LHCN-M2 (cell line): ENCODE measurements around the gene UFSP2. TPM values are rescaled to one million over a fixed set of nuclear protein-coding genes. Genes with fewer than 3 reads are reported as not detected.

Experiments
- DNase-seq: peaks from one replicate; pipeline ENCODE4 v3.0.0-alpha.2; 2012; ENCODE audit warnings: low read depth
- polyA plus RNA-seq: library from polyadenylated mRNA; unstranded; fragments of >200 nt; gene quantifications from one replicate; pipeline ENCODE4 v1.2.1, GENCODE V29; 2012; ENCODE audit warnings: missing spikeins
- total RNA-seq: library from RNA; depleted of rRNA; stranded (reverse); fragments of >200 nt; gene quantifications from 2 replicates; pipeline ENCODE4 v1.2.3, GENCODE V29; 2014; rRNA removed

Gene UFSP2, protein sequence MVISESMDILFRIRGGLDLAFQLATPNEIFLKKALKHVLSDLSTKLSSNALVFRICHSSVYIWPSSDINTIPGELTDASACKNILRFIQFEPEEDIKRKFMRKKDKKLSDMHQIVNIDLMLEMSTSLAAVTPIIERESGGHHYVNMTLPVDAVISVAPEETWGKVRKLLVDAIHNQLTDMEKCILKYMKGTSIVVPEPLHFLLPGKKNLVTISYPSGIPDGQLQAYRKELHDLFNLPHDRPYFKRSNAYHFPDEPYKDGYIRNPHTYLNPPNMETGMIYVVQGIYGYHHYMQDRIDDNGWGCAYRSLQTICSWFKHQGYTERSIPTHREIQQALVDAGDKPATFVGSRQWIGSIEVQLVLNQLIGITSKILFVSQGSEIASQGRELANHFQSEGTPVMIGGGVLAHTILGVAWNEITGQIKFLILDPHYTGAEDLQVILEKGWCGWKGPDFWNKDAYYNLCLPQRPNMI
- total RNA-seq = 39.2 and 42.8 TPM in 2 replicates
- polyA plus RNA-seq = 24.1 TPM

DNA sequence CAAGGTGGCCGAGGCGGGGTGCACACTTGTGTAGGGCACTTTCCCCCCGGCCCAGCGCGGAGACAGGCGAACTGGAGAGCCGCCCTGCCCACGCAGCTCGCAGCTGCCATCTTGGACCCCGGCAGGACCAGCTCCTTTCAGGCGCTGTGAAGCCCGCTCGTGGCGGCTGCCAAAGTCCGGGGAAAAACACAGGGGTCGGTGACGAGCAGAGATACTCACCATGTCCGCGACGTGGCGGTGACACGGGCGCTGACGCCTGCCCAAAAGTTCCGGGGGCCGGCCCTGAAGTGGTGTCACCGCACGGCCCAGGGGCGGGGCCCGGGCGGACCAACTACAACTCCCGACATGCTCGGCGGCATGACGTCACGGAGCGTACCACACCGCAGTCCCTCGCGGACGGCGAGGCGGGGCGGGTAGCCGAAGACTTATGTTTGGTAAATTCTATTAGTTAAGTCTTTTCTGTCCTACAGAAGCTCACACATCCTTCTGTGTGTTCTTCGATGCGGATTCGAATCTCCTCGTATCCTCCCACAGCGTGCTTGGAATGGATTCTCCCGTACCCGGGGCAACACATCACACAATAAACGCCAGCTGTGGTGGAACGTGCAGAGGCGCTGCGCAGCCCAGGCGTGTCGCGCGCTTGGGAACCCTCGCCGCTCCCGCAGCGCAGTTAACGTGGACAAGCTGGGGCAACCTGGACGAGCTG, at the start of gene UFSP2:
Gene UFSP2 (minus strand): TSS at position 318 of the 706 bp plus-strand sequence. CDS start 96 bp downstream, at position 222.
- DNase-seq = peak; percentile 89

DNA sequence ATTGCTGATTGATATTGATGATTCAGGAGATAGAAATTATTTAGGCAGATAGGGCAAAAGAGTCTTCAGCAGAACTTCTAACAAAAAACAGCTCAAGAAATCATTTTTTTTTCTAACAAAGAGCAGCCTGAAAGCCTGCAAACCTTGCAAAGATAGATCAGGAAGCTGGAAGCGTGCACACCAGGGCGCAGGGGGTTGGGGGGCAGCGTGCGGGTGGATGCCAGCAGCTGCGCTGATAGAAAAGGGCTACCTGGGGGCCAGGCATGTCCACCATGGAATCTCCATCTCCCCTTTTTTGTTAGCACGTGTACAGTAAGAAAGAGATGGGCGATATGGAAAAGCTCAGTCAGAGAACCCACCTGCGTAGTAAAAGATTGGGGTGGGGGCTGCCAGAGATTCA, 47.5 kb upstream of the UFSP2 start:
- no peak for DNase-seq

DNA sequence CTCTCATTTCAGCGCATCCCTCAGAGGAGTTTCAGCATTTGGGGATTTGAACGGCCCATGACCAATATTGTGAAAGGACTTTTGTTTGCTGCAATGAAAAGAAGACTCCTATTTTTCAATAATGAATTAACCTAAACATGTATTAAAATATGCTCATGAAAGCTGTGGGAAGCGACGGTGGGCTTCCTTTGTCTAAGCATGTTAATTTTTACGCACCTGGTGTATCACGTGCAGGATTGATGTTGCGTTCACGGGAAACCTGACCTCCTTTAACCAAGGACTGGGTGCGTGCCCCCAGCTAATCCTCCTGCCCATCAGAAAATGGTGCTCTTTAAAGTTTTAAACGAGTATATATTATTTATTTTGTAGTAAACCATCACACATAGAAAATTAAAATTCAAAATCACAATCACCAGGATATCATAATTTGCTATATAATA, 46.4 kb upstream of the UFSP2 start:
- DNase-seq = no peak

DNA sequence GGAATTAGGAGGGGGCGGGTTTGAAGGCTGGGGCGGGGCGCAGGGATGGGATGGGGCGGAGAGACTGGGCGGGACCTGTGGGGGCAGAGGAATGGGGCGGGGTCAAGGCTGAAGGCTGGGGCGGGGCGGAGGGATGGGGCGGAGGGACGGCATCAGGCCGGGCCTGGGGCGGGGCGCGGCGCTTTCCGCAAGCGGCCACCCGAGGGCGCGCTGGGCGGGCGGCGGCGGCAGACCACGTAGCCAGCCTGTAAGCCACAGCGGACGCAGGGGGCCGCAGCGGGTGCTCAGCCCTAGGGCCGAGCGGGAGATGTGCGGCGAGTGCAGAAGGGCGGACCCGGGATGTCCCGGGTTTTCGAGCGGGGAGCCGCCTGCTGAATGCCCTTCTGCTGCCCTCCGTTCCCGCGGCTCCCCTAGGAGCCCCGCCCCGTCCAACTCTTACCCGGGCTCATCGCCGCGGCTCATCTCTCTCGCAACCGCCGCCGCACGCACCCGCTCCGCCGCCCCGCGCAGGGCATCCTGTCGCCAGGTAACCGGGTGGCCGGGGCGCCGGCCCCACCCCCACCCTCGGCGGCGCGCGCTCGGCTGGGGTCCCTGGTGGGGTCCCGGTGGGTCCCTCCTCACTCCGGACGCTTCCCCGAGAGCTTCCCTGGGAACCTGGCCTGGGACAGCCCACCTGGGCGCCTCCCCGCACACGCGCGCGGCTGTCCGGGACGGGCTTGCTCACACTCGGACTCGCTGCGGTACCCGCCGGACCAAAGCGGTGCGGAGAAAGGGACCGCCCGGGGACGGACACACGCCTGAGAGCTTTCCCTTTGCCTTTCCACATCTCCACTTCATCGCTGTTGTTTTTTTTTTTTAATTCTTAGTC, 45.7 kb upstream of the UFSP2 start, which contains the start of gene CCDC110:
Gene CCDC110 (minus strand): TSS at position 499 of the 868 bp plus-strand sequence. CDS start 50 bp downstream, at position 449.
- DNase-seq = peak; percentile 84

DNA sequence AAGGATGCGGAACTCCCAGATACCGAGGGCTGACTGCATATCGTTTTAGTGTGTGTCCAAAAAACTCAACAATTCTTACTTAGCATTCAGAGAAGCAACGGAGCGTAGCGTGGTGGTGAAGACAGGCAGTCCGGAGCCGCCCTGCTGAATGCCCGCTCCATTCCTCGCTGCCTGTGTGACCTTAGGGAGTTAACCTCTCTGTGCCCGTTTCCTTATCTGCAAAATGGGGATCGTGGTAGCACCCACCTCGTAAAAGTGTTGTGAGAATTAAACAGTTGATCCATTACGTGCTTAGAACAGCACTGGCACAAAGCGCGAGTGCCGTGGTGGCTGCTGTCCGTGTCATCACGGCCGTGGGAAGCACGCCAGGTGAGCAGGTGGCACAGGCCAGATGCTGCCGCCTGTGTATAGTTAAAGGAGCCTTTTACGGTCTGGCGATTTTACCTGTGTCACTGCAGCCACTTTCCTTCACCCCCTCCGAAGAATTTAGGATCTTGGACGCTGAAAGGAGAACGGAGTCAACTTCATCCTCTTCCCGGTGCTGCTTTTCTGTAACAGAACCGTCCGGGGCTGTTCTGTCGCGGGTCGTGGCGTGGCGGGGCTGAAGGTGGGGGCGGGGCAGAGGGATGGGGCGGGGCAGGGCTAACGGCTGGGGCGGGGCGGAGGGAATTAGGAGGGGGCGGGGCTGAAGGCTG, 44.9 kb upstream of the UFSP2 start:
- DNase-seq = peak; percentile 13

DNA sequence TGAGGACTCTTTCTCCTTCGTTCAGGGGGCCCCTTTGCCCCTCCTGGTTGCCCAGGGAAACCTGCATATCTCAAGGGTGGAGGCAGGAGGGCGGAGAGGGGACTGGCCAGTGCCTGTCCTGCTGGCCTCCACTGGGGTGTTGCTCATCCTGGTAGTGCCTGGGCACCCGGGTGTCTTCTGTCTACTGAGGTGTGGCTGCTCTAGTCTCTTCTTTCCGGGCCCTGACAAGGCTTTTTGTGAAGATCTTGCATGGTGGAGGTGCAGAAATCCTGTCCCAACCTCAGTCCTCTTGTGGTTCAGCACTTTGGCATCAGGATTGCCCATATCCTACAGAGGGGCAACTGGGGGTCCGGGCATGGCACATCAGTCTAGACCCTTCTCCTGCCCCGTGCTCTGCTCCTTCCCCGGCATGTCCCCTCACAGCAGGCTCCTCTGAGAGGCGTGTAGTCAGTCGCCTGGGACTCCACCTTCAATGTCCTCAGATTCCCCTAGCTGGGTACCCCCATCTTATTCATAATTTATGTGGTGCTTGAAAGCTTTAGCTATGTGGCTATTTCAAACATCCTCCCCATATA, 43.9 kb upstream of the UFSP2 start:
- no peak for DNase-seq

DNA sequence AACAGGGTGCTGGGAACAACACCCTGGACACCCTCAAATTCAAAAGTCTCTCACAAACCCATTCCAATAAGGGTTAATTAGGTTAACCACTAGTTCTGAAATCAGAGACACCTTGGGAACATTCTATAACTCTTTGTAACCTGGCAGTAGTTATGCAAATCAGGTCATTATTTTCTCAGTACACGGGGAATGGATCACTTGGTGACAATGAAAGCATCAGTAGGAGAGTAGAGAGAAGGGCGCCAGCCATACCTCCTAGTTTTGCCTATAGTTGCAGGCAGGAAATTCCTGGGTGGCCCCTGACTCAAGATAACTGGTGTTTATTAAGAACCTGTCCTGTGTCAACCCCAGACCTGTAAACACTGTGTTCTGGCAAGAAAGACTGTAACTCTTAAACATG, 43.2 kb upstream of the UFSP2 start:
- no peak for DNase-seq

DNA sequence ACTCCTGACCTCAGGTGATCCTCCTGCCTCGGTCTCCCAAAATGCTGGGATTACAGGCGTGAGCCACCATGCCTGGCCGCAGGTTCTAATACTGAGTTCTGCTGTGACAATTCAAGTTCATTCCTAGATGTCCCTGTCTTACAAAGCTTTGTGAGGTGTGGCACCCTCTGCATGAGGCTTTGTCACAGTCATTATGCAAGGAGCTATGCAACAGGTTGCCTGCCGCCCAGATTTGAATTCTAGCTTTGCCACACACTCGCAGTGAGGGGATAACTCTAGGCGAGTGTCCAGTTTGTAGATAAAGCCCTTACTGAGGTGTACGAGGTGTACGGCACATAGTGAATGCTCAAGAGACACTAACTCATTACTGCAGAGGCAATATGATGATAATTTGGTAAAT, 42.2 kb upstream of the UFSP2 start:
- DNase-seq = no peak

DNA sequence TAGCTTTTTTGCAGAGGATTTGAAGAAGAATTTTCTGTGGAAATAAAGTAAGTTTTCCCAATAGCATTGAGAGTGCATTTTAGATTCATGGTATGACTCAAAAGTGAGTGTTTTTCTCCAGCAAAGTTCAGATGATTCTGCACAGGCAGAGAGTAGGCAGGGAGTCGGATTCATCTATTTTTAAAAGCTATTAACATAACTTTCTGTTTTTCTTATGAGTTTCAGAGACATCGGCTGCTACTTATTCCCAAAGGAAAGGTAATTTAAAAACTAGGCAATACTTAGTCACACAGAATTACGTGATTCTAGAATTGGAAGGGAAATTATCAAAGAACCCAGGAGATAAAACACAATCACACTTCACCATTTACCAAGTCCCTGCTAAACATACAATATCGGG, 41.3 kb upstream of the UFSP2 start:
- peak; percentile 52 for DNase-seq

DNA sequence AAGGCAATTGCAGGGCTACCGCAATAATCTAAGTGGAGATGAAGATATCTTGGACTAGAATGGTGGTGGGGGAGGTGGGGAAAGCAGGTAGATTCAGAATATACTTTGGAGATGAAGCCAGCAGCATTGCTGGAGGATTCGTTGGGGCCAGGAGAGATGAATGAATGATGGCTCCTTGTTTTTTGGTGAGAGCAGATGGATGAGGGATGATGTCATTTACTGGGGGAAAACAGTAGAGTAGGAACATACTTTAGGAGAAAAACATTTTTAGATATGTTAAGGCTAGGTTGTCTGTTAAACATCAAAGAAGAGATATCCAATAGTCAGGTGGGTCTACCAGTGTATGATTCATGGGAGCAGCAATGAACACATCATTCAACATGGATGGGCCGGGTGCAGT, 39.9 kb upstream of the UFSP2 start:
- DNase-seq = no peak

DNA sequence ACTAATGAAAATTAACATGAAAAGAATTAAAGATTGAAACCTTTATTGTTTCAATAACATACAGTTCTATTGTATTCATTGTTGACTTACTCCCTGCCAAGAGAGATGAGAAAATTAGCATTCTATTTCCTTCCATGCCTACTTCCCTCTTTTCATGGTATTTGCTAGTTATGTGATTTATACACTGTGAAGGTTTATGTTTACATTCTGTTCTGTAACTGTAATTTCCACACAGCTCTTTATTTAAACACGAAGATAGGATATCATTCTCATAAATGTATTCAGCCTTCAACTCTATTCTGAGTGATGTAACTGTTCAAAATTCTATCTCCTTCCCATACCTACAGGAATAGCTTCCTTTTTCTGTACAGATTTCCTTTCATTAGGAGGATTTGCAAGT, 39.1 kb upstream of the UFSP2 start:
- DNase-seq = no peak

DNA sequence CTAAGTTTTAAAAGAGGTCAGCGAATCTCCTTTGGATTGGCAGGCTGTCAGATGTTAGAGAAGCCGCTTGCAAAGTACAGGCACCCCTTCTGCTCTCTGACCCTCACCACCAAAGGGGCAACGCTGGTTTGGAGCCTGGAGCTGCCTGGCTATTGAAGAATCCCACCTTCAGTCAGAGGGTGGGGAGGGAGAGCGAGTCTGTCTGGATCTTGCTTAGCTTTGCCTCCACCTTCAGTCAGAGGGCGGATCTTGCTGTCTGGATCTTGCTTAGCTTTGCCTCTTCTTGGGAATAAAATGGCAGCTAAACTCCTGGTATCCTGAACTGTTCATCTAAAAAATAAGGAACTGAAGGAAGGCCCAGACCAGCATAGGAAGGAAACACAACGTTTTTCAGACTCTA, 38.4 kb upstream of the UFSP2 start:
- no peak for DNase-seq

DNA sequence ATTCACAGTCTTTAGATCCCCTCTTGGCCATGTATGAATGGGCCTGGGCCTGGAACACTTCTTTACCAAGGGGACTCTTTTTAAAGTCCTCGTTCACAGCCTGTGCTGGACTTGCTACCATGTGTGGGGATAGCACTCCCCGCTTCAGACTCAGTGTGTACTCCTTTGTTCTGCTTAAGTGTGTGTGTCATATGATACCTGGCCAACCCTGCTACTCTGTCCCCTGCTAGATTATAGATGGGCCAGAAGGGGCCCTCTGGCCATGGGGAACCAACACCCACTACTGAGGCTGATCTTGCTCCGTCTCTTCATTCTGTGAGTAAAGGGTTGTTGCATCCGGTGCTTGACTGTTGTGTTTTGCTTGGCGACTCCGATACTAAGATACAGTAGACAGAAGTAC, 37.8 kb upstream of the UFSP2 start:
- DNase-seq = no peak

DNA sequence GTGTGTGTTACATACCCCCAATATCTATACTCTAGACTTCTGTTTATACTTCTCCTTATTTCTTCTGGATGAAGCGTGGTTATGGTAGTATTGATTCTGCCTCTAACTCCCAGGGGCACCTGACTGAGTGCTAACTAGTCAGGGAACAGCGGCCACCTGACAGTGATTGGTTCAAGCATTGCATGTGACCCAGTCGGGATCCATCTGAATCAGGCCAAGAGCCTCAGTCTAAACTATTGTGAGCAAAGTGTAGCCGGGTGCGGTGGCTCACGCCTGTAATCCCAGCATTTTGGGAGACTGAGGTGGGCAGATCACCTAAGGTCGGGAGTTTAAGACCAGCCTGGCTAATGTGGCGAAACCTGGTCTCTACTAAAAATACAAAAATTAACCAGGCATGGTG, 35.8 kb upstream of the UFSP2 start:
- DNase-seq = no peak

DNA sequence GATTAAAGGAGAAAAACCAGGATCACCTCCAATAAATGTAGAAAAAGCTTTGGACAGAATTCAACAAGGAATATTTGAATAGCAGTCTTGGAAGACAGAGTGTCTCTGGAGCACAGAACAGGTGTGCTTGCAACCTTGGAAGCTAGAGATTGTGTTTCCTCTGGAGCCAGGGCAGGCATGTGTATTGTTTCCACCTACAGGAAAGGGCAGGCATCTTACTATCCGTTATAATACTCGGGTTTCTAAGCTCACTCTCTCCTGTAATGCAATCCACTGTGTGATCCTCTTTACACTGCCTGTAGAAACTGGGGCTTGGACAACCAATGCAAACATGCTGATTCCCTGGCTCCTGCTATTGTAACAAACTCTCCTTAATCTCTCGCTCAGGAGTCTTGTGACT, 31.4 kb upstream of the UFSP2 start:
- DNase-seq = peak; percentile 13

DNA sequence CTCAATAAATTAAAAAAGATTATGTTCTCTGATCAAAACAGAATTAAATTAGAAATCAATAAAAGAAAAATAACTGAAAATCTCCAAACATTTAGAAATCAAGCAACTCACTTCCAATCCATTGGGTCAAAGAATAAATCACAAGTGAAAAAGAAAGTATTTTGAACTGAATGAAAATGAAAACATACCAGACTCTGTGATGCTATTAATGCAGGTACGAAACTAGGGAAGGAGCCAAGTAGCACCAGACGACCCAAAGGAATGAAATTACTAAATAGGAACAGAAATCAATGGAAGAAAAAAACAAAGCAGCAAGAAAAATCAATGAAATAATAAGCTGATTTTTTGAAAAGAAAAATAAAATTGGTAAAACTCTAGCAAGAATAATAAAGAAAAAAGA, 30.4 kb upstream of the UFSP2 start:
- DNase-seq = no peak

DNA sequence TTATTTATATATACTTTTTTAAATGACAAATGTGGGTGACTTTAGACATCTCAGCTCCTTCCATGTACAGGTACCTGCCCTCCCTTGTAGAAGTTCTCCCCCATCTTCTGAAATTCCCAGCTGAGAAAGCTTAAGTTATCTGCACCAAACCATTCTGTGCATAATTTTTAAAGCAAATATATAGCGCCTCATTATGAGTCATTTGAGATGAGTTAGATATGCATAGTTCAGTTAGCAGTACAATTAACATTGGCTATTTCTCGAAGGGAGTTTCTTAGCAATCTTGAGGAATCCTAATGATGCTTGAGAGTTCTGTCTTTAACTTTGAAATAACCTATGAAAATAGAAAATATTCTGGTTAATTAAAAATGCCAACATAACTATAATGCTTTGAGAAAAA, 19.4 kb upstream of the UFSP2 start:
- no peak for DNase-seq

DNA sequence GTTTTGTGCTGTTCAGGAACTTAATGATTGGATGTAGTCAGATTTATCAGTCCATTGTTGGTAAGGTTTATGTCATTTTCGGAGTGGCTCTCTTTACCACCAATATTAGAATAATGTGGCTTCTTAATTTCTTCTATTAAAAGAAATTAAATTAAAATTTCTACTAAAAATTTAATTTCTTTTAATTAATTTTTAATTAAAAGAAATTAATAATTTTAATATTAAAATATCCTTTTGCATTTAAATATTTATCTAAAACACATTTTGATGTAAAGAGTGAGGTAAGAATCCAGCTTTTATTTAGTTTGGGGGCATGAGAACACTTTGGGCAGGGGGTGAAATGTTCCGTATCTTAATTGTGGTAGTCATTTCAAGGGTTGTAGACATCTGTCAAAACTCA, 15.7 kb upstream of the UFSP2 start:
- no peak for DNase-seq

DNA sequence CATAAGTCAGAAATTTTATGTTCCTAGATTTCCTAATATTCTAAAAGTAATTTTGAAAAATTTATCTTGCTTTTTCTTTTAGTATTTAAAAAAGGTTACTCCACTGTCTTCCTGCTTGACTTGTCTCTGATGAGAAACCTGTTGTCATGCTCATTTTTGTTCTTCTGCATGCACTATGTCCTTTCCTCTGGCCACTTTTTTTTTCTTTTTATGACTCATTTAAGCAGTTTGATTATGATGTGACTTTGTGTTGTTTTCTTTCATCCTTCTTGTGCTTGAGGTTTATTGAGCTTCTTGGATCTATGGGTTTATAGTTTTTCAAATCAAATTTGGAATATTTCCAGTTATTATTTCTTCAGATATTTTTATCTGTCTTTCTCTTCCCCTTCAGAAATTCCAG, 12.0 kb upstream of the UFSP2 start:
- no peak for DNase-seq

DNA sequence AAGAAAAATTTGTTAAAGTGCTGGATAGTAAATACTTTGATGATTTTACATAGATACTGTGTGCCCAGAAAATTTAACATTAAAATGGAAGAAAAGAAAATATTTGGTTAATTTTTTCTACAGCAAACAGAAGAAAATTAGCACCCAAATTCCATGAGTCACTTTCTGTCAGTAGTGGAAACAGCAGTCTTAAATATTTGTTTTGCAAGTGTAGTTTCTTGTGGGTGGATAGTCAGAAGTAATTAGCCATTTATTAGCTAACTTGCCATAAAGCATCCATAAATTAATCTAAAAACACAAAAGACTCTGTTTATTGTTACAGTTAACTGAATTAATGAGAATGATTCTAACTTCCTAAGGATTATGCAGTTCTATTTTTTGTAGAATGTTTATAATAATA, 9.7 kb upstream of the UFSP2 start:
- DNase-seq = no peak

DNA sequence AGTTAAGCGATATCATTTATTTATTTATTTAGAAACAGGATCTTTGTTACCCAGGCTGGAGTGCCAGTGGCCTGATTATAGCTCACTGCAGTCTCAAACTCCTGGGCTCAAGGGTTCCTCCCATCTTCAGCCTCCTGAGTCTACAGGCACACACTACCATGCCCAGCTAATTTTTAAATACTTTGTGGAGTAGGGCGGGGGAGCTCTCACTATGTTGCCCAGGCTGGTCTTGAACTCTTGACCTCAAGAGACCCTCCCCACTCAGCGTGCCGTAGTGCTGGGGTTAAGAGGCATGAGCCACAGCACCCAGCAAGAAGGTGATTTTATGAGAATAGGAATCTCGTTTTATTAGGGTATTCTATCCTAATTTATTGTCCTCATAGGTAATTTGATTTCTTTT, 3.9 kb upstream of the UFSP2 start:
- no peak for DNase-seq
